CD14-positive monocyte (primary cell): ENCODE results near the gene CT47C1. TPM values are rescaled to one million over a fixed set of nuclear protein-coding genes. Genes with fewer than 3 reads are reported as not detected.

ENCODE experiments used
- DNase-seq, 3 donors: peaks; one replicate each; pipeline ENCODE4 v3.0.0-alpha.2; 2011 to 2022
- H2AFZ ChIP-seq: 2 replicates; pipeline ENCODE4 v1.6.0; 2012; ENCODE audit warnings: mild to moderate bottlenecking, low read depth, low read length, inconsistent platforms; ENCODE audit not compliant: insufficient read depth, poor library complexity, severe bottlenecking
- H3K27ac ChIP-seq, 2 donors: 1 replicate in 1 of 2; 2 replicates in 1 of 2; pipeline ENCODE4 v1.5.1; 2012 to 2013; ENCODE audit warnings: low read length in 2 of 2, control low read depth in 1 of 2, inconsistent platforms in 1 of 2, low read depth in 1 of 2, mild to moderate bottlenecking in 1 of 2
- H3K27me3 ChIP-seq, 2 donors: one replicate each; pipeline versions ENCODE4 v1.6.0 to v1.6.1; 2011 to 2013; ENCODE audit warnings: low read length in 2 of 2; ENCODE audit not compliant: control insufficient read depth in 2 of 2, insufficient read depth in 2 of 2
- H3K36me3 ChIP-seq, 2 donors: replicated peaks in 1 of 2; 1 replicate in 1 of 2; 2 replicates in 1 of 2; pipeline versions ENCODE4 v1.5.1 to v1.6.1; 2012 to 2013; ENCODE audit warnings: low read length in 2 of 2, control low read depth in 1 of 2, inconsistent platforms in 1 of 2, mild to moderate bottlenecking in 1 of 2; ENCODE audit not compliant: insufficient read depth in 2 of 2, control insufficient read depth in 1 of 2
- H3K4me1 ChIP-seq, 2 donors: 1 replicate in 1 of 2; 2 replicates in 1 of 2; pipeline versions ENCODE4 v1.5.1 to v1.6.1; 2012 to 2013; ENCODE audit warnings: low read length in 2 of 2, control low read depth in 1 of 2, inconsistent platforms in 1 of 2, mild to moderate bottlenecking in 1 of 2, moderate library complexity in 1 of 2; ENCODE audit not compliant: insufficient read depth in 2 of 2, control insufficient read depth in 1 of 2
- H3K4me2 ChIP-seq: replicated peaks from 2 replicates; pipeline ENCODE3; 2012; ENCODE audit warnings: low read length, moderate library complexity, mild to moderate bottlenecking; ENCODE audit not compliant: poor library complexity, severe bottlenecking; ENCODE audit errors: extremely low read depth
- H3K4me3 ChIP-seq, 3 experiments: fragments of 200-600 bp in 1 of 3; sonication (generic) in 1 of 3; replicated peaks in 1 of 3; 1 replicate in 2 of 3; 2 replicates in 1 of 3; pipeline ENCODE4 v1.5.1; 2011 to 2013; ENCODE audit warnings: low read length in 3 of 3, mild to moderate bottlenecking in 3 of 3, control low read depth in 2 of 3, low read depth in 2 of 3, inconsistent platforms in 1 of 3, moderate library complexity in 1 of 3
- H3K79me2 ChIP-seq: 2 replicates; pipeline ENCODE4 v1.6.0; 2012; ENCODE audit warnings: mild to moderate bottlenecking, control low read depth, inconsistent platforms, low read length, moderate library complexity; ENCODE audit not compliant: insufficient read depth
- H3K9ac ChIP-seq: 2 replicates; pipeline ENCODE4 v1.6.0; 2017; ENCODE audit warnings: low read length, mild to moderate bottlenecking; ENCODE audit not compliant: insufficient read depth, poor library complexity, severe bottlenecking
- H3K9me3 ChIP-seq, 2 donors: replicated peaks in 1 of 2; 1 replicate in 1 of 2; 2 replicates in 1 of 2; pipeline versions ENCODE4 v1.5.1 to v1.6.1; 2012 to 2013; ENCODE audit warnings: low read length in 2 of 2, control low read depth in 1 of 2; ENCODE audit not compliant: control insufficient read depth in 1 of 2, insufficient read depth in 1 of 2
- H4K20me1 ChIP-seq: 2 replicates; pipeline ENCODE4 v1.6.0; 2012; ENCODE audit warnings: mild to moderate bottlenecking, low read length, control low read depth, moderate library complexity; ENCODE audit not compliant: insufficient read depth
- H3K27ac Mint-ChIP-seq, 7 donors: one replicate each; pipeline ENCODE4 v1.8.0; 2020; ENCODE audit warnings: mild to moderate bottlenecking in 7 of 7, mixed read lengths in 7 of 7, moderate library complexity in 6 of 7, inconsistent platforms in 2 of 7
- H3K27me3 Mint-ChIP-seq, 3 donors: one replicate each; pipeline ENCODE4 v1.8.0; 2021 to 2022; ENCODE audit warnings: low read depth in 3 of 3, mild to moderate bottlenecking in 3 of 3, mixed read lengths in 3 of 3, moderate library complexity in 3 of 3, inconsistent platforms in 1 of 3
- H3K36me3 Mint-ChIP-seq, 2 donors: one replicate each; pipeline ENCODE4 v1.8.0; 2020; ENCODE audit warnings: mixed read lengths in 2 of 2, inconsistent platforms in 1 of 2, mild to moderate bottlenecking in 1 of 2
- H3K4me1 Mint-ChIP-seq: one replicate; pipeline ENCODE4 v1.8.0; 2020; ENCODE audit warnings: mild to moderate bottlenecking, mixed read lengths
- H3K4me3 Mint-ChIP-seq, 2 donors: one replicate each; pipeline ENCODE4 v1.8.0; 2020; ENCODE audit warnings: mild to moderate bottlenecking in 2 of 2, mixed read lengths in 2 of 2, moderate library complexity in 1 of 2
- H3K9me3 Mint-ChIP-seq, 7 donors: one replicate each; pipeline ENCODE4 v1.8.0; 2020 to 2022; ENCODE audit warnings: mixed read lengths in 7 of 7, mild to moderate bottlenecking in 6 of 7, moderate library complexity in 6 of 7, inconsistent platforms in 2 of 7
- WGBS: methylation state at CpG from one replicate; pipeline ENCODE4 v1.1.5; 2013; ENCODE audit warnings: missing lambda C conversion rate; ENCODE audit not compliant: insufficient coverage; 5-methylcytosine and 5-hydroxymethylcytosine counted together
- intact Hi-C, 2 donors: fragments of 100-400 bp; cut with micrococcal nuclease; formaldehyde crosslinking; loops; one replicate each; pipeline versions ENCODE4 v1.15.0 to v1.15.1; 2023
- polyA plus RNA-seq, 3 donors: library from polyadenylated mRNA; depleted of rRNA in 1 of 3; unstranded in 2 of 3; stranded (reverse) in 1 of 3; fragments of 300-500 nt in 2 of 3; fragments of >200 nt in 1 of 3; fragmentation: Illumina TruSeq in 2 of 3; gene quantifications; 1 replicate in 2 of 3; 2 replicates in 1 of 3; pipeline ENCODE4 v1.2.3, GENCODE V29; 2012 to 2021
- TF ChIP-seq, protein P1 (sequence below): fragments of 200-600 bp; IDR thresholded peaks from one replicate; pipeline ENCODE4 v1.8.0; 2022; ENCODE audit warnings: antibody characterized with exemption, mild to moderate bottlenecking

The CT47C1 gene
- polyA plus RNA-seq, 3 donors = not detected

DNA sequence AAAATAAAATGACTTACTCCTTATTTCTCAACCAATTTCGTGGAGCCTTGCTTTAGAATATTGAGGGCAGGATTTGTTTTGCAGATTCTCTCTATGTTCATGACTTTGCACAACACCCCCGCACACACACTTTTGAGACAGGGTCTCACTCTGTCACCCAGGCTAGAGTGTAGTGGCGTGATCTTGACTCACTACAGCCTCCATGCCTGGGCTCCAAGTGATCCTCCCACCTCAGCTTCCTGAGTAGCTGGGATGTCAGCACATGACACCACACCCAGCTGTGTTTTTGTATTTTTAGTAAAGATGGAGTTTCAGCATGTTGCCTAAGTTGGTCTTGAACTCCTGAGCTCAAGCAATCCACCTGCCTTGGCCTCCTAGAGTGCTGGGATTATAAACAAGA, 12.0 kb downstream of the CT47C1 start:
- TF ChIP-seq, protein P1, sequence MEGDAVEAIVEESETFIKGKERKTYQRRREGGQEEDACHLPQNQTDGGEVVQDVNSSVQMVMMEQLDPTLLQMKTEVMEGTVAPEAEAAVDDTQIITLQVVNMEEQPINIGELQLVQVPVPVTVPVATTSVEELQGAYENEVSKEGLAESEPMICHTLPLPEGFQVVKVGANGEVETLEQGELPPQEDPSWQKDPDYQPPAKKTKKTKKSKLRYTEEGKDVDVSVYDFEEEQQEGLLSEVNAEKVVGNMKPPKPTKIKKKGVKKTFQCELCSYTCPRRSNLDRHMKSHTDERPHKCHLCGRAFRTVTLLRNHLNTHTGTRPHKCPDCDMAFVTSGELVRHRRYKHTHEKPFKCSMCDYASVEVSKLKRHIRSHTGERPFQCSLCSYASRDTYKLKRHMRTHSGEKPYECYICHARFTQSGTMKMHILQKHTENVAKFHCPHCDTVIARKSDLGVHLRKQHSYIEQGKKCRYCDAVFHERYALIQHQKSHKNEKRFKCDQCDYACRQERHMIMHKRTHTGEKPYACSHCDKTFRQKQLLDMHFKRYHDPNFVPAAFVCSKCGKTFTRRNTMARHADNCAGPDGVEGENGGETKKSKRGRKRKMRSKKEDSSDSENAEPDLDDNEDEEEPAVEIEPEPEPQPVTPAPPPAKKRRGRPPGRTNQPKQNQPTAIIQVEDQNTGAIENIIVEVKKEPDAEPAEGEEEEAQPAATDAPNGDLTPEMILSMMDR = no peak
- Histone ChIP-seq H3K4me1 (peaks cover 4 to 5% of the 10 kb centered on the region in 2 donors), H3K27me3 (no peaks in the 10 kb centered on the region), H3K4me2 (no peak overlapping the region), H3K9ac (no peak overlapping the region), H3K9me3 (no peaks in the 10 kb centered on the region), H4K20me1 (no peaks in the 10 kb centered on the region), H3K27ac (no peak overlapping the region), H3K36me3 (no peaks in the 10 kb centered on the region), H3K79me2 (no peaks in the 10 kb centered on the region), H3K4me3 (no peak overlapping the region), H2AFZ (no peak overlapping the region)
- no peaks in the 10 kb centered on the region for H3K36me3 Mint-ChIP-seq
- H3K27ac Mint-ChIP-seq = no peak overlapping the region
- intact Hi-C loops = no loop called here
- WGBS = no CpG with 5 or more reads among the region's 3 CpGs
- peaks cover 0 to 2% (median 0%) of the 10 kb centered on the region in 3 donors for H3K27me3 Mint-ChIP-seq
- DNase-seq = no peak
- no peak overlapping the region for H3K4me3 Mint-ChIP-seq
- peaks cover 0 to 3% (median 0%) of the 10 kb centered on the region in 7 donors for H3K9me3 Mint-ChIP-seq
- peaks cover 4% of the 10 kb centered on the region for H3K4me1 Mint-ChIP-seq

DNA sequence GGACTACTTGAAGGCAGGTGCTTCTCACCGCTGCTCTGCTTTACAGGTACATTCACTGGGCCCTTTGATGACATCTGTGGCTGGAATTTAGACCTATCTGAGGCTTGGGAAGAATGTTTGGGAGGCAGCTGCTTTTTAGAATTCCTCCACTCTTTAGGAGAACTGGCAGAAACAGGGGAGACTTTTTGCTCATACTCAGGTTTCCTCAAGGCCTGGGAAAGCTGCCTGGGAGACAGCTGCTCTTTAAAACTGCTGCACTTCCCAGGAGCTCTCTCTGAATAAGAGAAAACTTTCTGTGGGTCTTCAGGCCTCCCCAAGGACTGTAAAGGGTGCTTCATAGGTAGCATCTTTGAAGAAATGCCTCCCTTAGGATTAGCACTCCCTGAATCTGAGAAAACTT, 14.3 kb downstream of the CT47C1 start:
- Histone ChIP-seq H3K27me3 (no peaks in the 10 kb centered on the region), H3K27ac (no peak overlapping the region), H2AFZ (no peak overlapping the region), H3K9ac (no peak overlapping the region), H3K9me3 (no peaks in the 10 kb centered on the region), H3K4me3 (no peak overlapping the region), H4K20me1 (no peaks in the 10 kb centered on the region), H3K4me2 (no peak overlapping the region), H3K79me2 (no peaks in the 10 kb centered on the region), H3K36me3 (no peaks in the 10 kb centered on the region), H3K4me1 (peaks cover 5 to 6% of the 10 kb centered on the region in 2 donors)
- H3K36me3 Mint-ChIP-seq = no peaks in the 10 kb centered on the region
- H3K27ac Mint-ChIP-seq = no peak overlapping the region
- no peak overlapping the region for H3K4me3 Mint-ChIP-seq
- peaks cover 2 to 5% (median 3%) of the 10 kb centered on the region in 3 donors for H3K27me3 Mint-ChIP-seq
- 83% methylated on average over 1 of the region's 1 CpG for whole genome bisulfite sequencing
- no peak for DNase-seq
- intact Hi-C loops = no loop called here
- TF ChIP-seq, protein P1 = no peak
- peaks cover 4% of the 10 kb centered on the region for H3K4me1 Mint-ChIP-seq
- H3K9me3 Mint-ChIP-seq = no peaks in the 10 kb centered on the region
